Calu3 (cell line): ENCODE measurements around the gene RNF208. TPM values are rescaled to one million over a fixed set of nuclear protein-coding genes. Genes with fewer than 3 reads are reported as not detected.
A peak's percentile ranks its signal among the peaks of the same experiment; 100 is the strongest.

Experiments
- BruUV-seq: library from RNA; stranded (reverse); fragments of 400-500 nt; replicated peaks from 2 replicates; lab custom pipeline; 2021; lab: Mats Ljungman, UMichigan
- CTCF ChIA-PET: fragments of 300-600 bp; sonication (Branson Sonifier 250); formaldehyde crosslinking; loops from one replicate; lab custom pipeline; 2022; ENCODE audit warnings: antibody characterized with exemption; lab: Charles Lee
- DNase-seq: peaks from one replicate; pipeline ENCODE4 v3.0.0; 2022
- H3K27ac Mint-ChIP-seq: one replicate; pipeline ENCODE4 v1.8.0; 2022; ENCODE audit warnings: mixed read lengths; ENCODE audit not compliant: unreplicated experiment
- H3K27me3 Mint-ChIP-seq: one replicate; pipeline ENCODE4 v1.8.0; 2022; ENCODE audit warnings: mixed read lengths; ENCODE audit not compliant: unreplicated experiment
- H3K36me3 Mint-ChIP-seq: one replicate; pipeline ENCODE4 v1.8.0; 2022; ENCODE audit warnings: mild to moderate bottlenecking, moderate library complexity, mixed read lengths; ENCODE audit not compliant: insufficient read depth, unreplicated experiment
- H3K4me1 Mint-ChIP-seq: one replicate; pipeline ENCODE4 v1.8.0; 2022; ENCODE audit warnings: mild to moderate bottlenecking, low read depth, mixed read lengths; ENCODE audit not compliant: unreplicated experiment
- H3K4me3 Mint-ChIP-seq: one replicate; pipeline ENCODE4 v1.8.0; 2022; ENCODE audit warnings: mild to moderate bottlenecking, low read depth, moderate library complexity, mixed read lengths; ENCODE audit not compliant: unreplicated experiment
- H3K9me3 Mint-ChIP-seq: one replicate; pipeline ENCODE4 v1.8.0; 2022; ENCODE audit warnings: low read depth, mixed read lengths; ENCODE audit not compliant: unreplicated experiment
- CTCF ChIP-seq: fragments of 200-600 bp; IDR thresholded peaks from one replicate; pipeline ENCODE4 v1.8.0; 2022; ENCODE audit warnings: antibody characterized with exemption; ENCODE audit not compliant: unreplicated experiment
- intact Hi-C: fragments of 100-400 bp; cut with micrococcal nuclease; formaldehyde crosslinking; loops from one replicate; pipeline ENCODE4 v1.10.0; 2022; ENCODE audit not compliant: unreplicated experiment
- total RNA-seq: library from RNA; stranded (reverse); gene quantifications from 2 replicates; pipeline ENCODE4 v1.2.3, GENCODE V29; 2022

RNF208 gene
- total RNA-seq, 1 experiment from 2014 or later, result 10.1 TPM

- no TSS peak for BruUV-seq
- TF ChIP-seq CTCF, result no peak
- Mint-ChIP-seq H3K4me3 (peak overlapping the region; percentile 98), H3K36me3 (peaks cover 49% of the 10 kb centered on the region), H3K4me1 (peaks cover 10% of the 10 kb centered on the region), H3K9me3 (no peaks in the 10 kb centered on the region), H3K27me3 (no peaks in the 10 kb centered on the region), H3K27ac (peak overlapping the region; percentile 91)
- no peak for DNase-seq
- CTCF ChIA-PET, result interaction anchor here (1.3 to 1.5 kb wide), 2 partner anchors 39 to 48 kb away, joined by 5 to 11 read pairs; partner anchors contain the start of gene RNF224
- intact Hi-C loops, result no loop called here
Measured at GRCh38 chr9:137188086-137188489, 34.0 kb downstream of the RNF208 start.

GRCh38 chr9:137187386-137187785, 34.7 kb downstream of the RNF208 start:
- intact Hi-C loops, result no loop called here
- H3K4me1 Mint-ChIP-seq, result peaks cover 10% of the 10 kb centered on the region
- CTCF ChIA-PET, result no interaction called here
- no TSS peak for BruUV-seq
- H3K27me3 Mint-ChIP-seq, result no peaks in the 10 kb centered on the region
- peak overlapping the region; percentile 98 for H3K4me3 Mint-ChIP-seq
- no peaks in the 10 kb centered on the region for H3K9me3 Mint-ChIP-seq
- no peak overlapping the region for H3K27ac Mint-ChIP-seq
- DNase-seq, result no peak
- H3K36me3 Mint-ChIP-seq, result peaks cover 49% of the 10 kb centered on the region
- TF ChIP-seq CTCF, result no peak

GRCh38 chr9:137186385-137186784, 35.7 kb downstream of the RNF208 start:
- DNase-seq, result no peak
- intact Hi-C loops, result no loop called here
- H3K27ac Mint-ChIP-seq, result no peak overlapping the region
- TF ChIP-seq CTCF, result no peak
- BruUV-seq, result no TSS peak
- CTCF ChIA-PET, result no interaction called here
- H3K4me1 Mint-ChIP-seq, result peaks cover 10% of the 10 kb centered on the region
- H3K9me3 Mint-ChIP-seq, result no peaks in the 10 kb centered on the region
- no peak overlapping the region for H3K4me3 Mint-ChIP-seq
- peaks cover 55% of the 10 kb centered on the region for H3K36me3 Mint-ChIP-seq
- no peaks in the 10 kb centered on the region for H3K27me3 Mint-ChIP-seq

- Mint-ChIP-seq H3K27me3 (no peaks in the 10 kb centered on the region), H3K4me1 (peaks cover 5% of the 10 kb centered on the region), H3K27ac (no peak overlapping the region), H3K36me3 (peaks cover 51% of the 10 kb centered on the region), H3K9me3 (no peaks in the 10 kb centered on the region), H3K4me3 (no peak overlapping the region)
- DNase-seq, result no peak
- CTCF ChIA-PET, result no interaction called here
- TF ChIP-seq CTCF, result no peak
- BruUV-seq, result no TSS peak
- intact Hi-C loops, result no loop called here
Measured at GRCh38 chr9:137185921-137186320, 36.1 kb downstream of the RNF208 start.
